H9 (cell line): Measurements from ENCODE around the gene KIF26B. TPM values are rescaled to one million over a fixed set of nuclear protein-coding genes. Genes with fewer than 3 reads are reported as not detected.

Source experiments
- DNase-seq: peaks from one replicate; pipeline ENCODE4 v3.0.0-alpha.2; 2017
- H2AFZ ChIP-seq: one replicate; pipeline ENCODE4 v1.6.1; 2013; ENCODE audit warnings: mild to moderate bottlenecking, low read length, control low read depth, moderate library complexity
- H2AK5ac ChIP-seq: 2 replicates; pipeline ENCODE4 v1.6.1; 2013; ENCODE audit warnings: low read length, control low read depth, mixed read lengths; ENCODE audit not compliant: insufficient read length
- H2BK120ac ChIP-seq: one replicate; pipeline ENCODE4 v1.6.1; 2013; ENCODE audit warnings: low read depth, mild to moderate bottlenecking, low read length, control low read depth, inconsistent platforms; ENCODE audit not compliant: poor library complexity, severe bottlenecking
- H2BK12ac ChIP-seq: 2 replicates; pipeline ENCODE4 v1.6.1; 2013; ENCODE audit warnings: low read length, control low read depth, mixed read lengths, low read depth; ENCODE audit not compliant: insufficient read length
- H2BK15ac ChIP-seq: 2 replicates; pipeline ENCODE4 v1.6.1; 2013; ENCODE audit warnings: low read depth, low read length, control low read depth
- H2BK20ac ChIP-seq: one replicate; pipeline ENCODE4 v1.6.1; 2013; ENCODE audit warnings: low read depth, mild to moderate bottlenecking, low read length, control low read depth, inconsistent platforms; ENCODE audit not compliant: poor library complexity, severe bottlenecking
- H2BK5ac ChIP-seq: 2 replicates; pipeline ENCODE4 v1.6.1; 2013; ENCODE audit warnings: low read length, control low read depth, mixed read lengths; ENCODE audit not compliant: insufficient read length
- H3K14ac ChIP-seq: 2 replicates; pipeline ENCODE4 v1.6.1; 2013; ENCODE audit warnings: low read length, control low read depth; ENCODE audit not compliant: insufficient read depth
- H3K18ac ChIP-seq: 2 replicates; pipeline ENCODE4 v1.6.1; 2013; ENCODE audit warnings: low read depth, mild to moderate bottlenecking, mixed read lengths, low read length, control low read depth; ENCODE audit not compliant: insufficient read length
- H3K23ac ChIP-seq: 2 replicates; pipeline ENCODE4 v1.6.1; 2013; ENCODE audit warnings: low read length, control low read depth, mixed read lengths, low read depth; ENCODE audit not compliant: insufficient read length
- H3K23me2 ChIP-seq: 2 replicates; pipeline ENCODE4 v1.6.1; 2013; ENCODE audit warnings: low read depth, mild to moderate bottlenecking, mixed read lengths, low read length, control low read depth; ENCODE audit not compliant: insufficient read length, poor library complexity, severe bottlenecking
- H3K27ac ChIP-seq: 2 replicates; pipeline ENCODE4 v1.5.1; 2013; ENCODE audit warnings: low read length, control low read depth, mixed read lengths, low read depth; ENCODE audit not compliant: insufficient read length
- H3K27me3 ChIP-seq: 2 replicates; pipeline ENCODE4 v1.6.1; 2013; ENCODE audit warnings: low read length, control low read depth, inconsistent platforms; ENCODE audit not compliant: insufficient read depth
- H3K4ac ChIP-seq: 2 replicates; pipeline ENCODE4 v1.6.1; 2013; ENCODE audit warnings: low read depth, mild to moderate bottlenecking, control low read depth, inconsistent platforms, low read length, moderate library complexity
- H3K4me1 ChIP-seq: 2 replicates; pipeline ENCODE4 v1.6.1; 2013; ENCODE audit warnings: low read length, control low read depth, inconsistent platforms; ENCODE audit not compliant: insufficient read depth
- H3K4me2 ChIP-seq: 2 replicates; pipeline ENCODE4 v1.6.1; 2013; ENCODE audit warnings: low read length, control low read depth, mixed read lengths; ENCODE audit not compliant: insufficient read length, insufficient read depth
- H3K56ac ChIP-seq: 2 replicates; pipeline ENCODE4 v1.6.1; 2013; ENCODE audit warnings: low read depth, mild to moderate bottlenecking, mixed read lengths, low read length, control low read depth; ENCODE audit not compliant: insufficient read length
- H3K79me1 ChIP-seq: 2 replicates; pipeline ENCODE4 v1.6.1; 2013; ENCODE audit warnings: low read depth, mild to moderate bottlenecking, moderate library complexity, low read length, control low read depth, inconsistent platforms; ENCODE audit not compliant: insufficient read depth, poor library complexity, severe bottlenecking
- H3K79me2 ChIP-seq: 2 replicates; pipeline ENCODE4 v1.6.1; 2013; ENCODE audit warnings: low read length, control low read depth, inconsistent platforms; ENCODE audit not compliant: insufficient read depth
- H3K9ac ChIP-seq: 2 replicates; pipeline ENCODE4 v1.6.1; 2013; ENCODE audit warnings: low read length, control low read depth, mixed read lengths; ENCODE audit not compliant: insufficient read length; ENCODE audit errors: extremely low read depth
- H3K9me3 ChIP-seq: one replicate; pipeline ENCODE4 v1.6.1; 2013; ENCODE audit warnings: low read depth, low read length, inconsistent platforms; ENCODE audit not compliant: control insufficient read depth
- H3T11ph ChIP-seq: one replicate; pipeline ENCODE4 v1.6.1; 2013; ENCODE audit warnings: mild to moderate bottlenecking, low read length, control low read depth, inconsistent platforms
- H4K20me1 ChIP-seq: one replicate; pipeline ENCODE4 v1.6.1; 2013; ENCODE audit not compliant: control insufficient read depth, insufficient read length, insufficient read depth
- H4K5ac ChIP-seq: 2 replicates; pipeline ENCODE4 v1.6.1; 2013; ENCODE audit warnings: low read depth, mild to moderate bottlenecking, mixed read lengths, low read length, control low read depth; ENCODE audit not compliant: insufficient read length
- H4K8ac ChIP-seq: replicated peaks from 2 replicates; pipeline ENCODE4 v1.6.1; 2013; ENCODE audit warnings: low read length, control low read depth, mixed read lengths, low read depth; ENCODE audit not compliant: insufficient read length
- H4K91ac ChIP-seq: 2 replicates; pipeline ENCODE4 v1.6.1; 2013; ENCODE audit warnings: low read depth, mild to moderate bottlenecking, moderate library complexity, mixed read lengths, low read length, control low read depth; ENCODE audit not compliant: insufficient read length
- H3K27ac Mint-ChIP-seq, 3 experiments: 2 replicates in 2 of 3; 3 replicates in 1 of 3; pipeline ENCODE4 v1.8.0; 2020 to 2021; ENCODE audit warnings: mixed read lengths in 3 of 3, mild to moderate bottlenecking in 1 of 3, moderate library complexity in 1 of 3
- H3K27me3 Mint-ChIP-seq: 2 replicates; pipeline ENCODE4 v1.8.0; 2021; ENCODE audit warnings: low read depth, mild to moderate bottlenecking, moderate library complexity, mixed read lengths
- H3K36me3 Mint-ChIP-seq, 3 experiments: 2 replicates in 2 of 3; 3 replicates in 1 of 3; pipeline ENCODE4 v1.8.0; 2020 to 2021; ENCODE audit warnings: low read depth in 3 of 3, mixed read lengths in 3 of 3; ENCODE audit not compliant: insufficient read depth in 1 of 3
- H3K4me1 Mint-ChIP-seq, 2 experiments: 2 replicates each; pipeline ENCODE4 v1.8.0; 2020; ENCODE audit warnings: mixed read lengths in 2 of 2
- H3K4me3 Mint-ChIP-seq, 2 experiments: 2 replicates in 1 of 2; 3 replicates in 1 of 2; pipeline ENCODE4 v1.8.0; 2020 to 2021; ENCODE audit warnings: mild to moderate bottlenecking in 2 of 2, mixed read lengths in 2 of 2, moderate library complexity in 1 of 2
- H3K9me3 Mint-ChIP-seq, 2 experiments: 2 replicates in 1 of 2; 3 replicates in 1 of 2; pipeline ENCODE4 v1.8.0; 2020; ENCODE audit warnings: mild to moderate bottlenecking in 2 of 2, mixed read lengths in 2 of 2, moderate library complexity in 1 of 2
- WGBS: extraction: QIAGEN DNeasy Blood & Tissue Kit; methylation state at CpG from one replicate; pipeline ENCODE4 v1.1.7; 2013; ENCODE audit warnings: missing lambda C conversion rate, low lambda C conversion rate, mixed read lengths; ENCODE audit not compliant: insufficient read length; ENCODE audit errors: extremely low coverage; 5-methylcytosine and 5-hydroxymethylcytosine counted together
- total RNA-seq: library from RNA; stranded (reverse); gene quantifications from 2 replicates; pipeline ENCODE4 v1.2.1, GENCODE V29; 2021
- TF ChIP-seq, protein P1 (sequence below): fragments of 200-600 bp; sonication (generic); conservative IDR thresholded peaks from 3 replicates; pipeline ENCODE4 v1.8.0; 2021; ENCODE audit warnings: antibody characterized with exemption, mild to moderate bottlenecking

KIF26B gene
- total RNA-seq, 1 experiment from 2014 or later: 0.13 TPM

- WGBS: no CpG with 5 or more reads among the region's 7 CpGs
- no peak overlapping the region for H3K27ac ChIP-seq
- H2BK12ac ChIP-seq: no peak overlapping the region
- H3T11ph ChIP-seq: no peak overlapping the region
- no peak overlapping the region for H2BK20ac ChIP-seq
- H3K9ac ChIP-seq: no peak overlapping the region
- Mint-ChIP-seq H3K4me1 (peaks cover 0 to 2% of the 10 kb centered on the region in 2 experiments; a peak in 1 of 4 replicates), H3K9me3 (no peaks in the 10 kb centered on the region), H3K36me3 (no peaks in the 10 kb centered on the region; a peak in 1 of 7 replicates), H3K4me3 (no peak overlapping the region), H3K27me3 (peaks cover 3% of the 10 kb centered on the region; the same call in 1 of the 2 replicates), H3K27ac (no peak overlapping the region)
- H2BK120ac ChIP-seq: no peak overlapping the region
- H2AK5ac ChIP-seq: no peak overlapping the region
- H3K79me2 ChIP-seq: no peaks in the 10 kb centered on the region
- no peaks in the 10 kb centered on the region for H4K20me1 ChIP-seq
- H4K8ac ChIP-seq: no peak overlapping the region
- no peak overlapping the region for H3K18ac ChIP-seq
- no peaks in the 10 kb centered on the region for H3K27me3 ChIP-seq
- no peak overlapping the region for H3K4ac ChIP-seq
- no peak overlapping the region for H4K5ac ChIP-seq
- H3K9me3 ChIP-seq: no peaks in the 10 kb centered on the region
- no peak overlapping the region for H3K23ac ChIP-seq
- H3K4me1 ChIP-seq: no peaks in the 10 kb centered on the region
- H3K79me1 ChIP-seq: no peaks in the 10 kb centered on the region
- H3K4me2 ChIP-seq: no peak overlapping the region
- H3K56ac ChIP-seq: no peak overlapping the region
- no peak overlapping the region for H2AFZ ChIP-seq
- no peak overlapping the region for H3K14ac ChIP-seq
- H4K91ac ChIP-seq: no peak overlapping the region
- no peaks in the 10 kb centered on the region for H3K23me2 ChIP-seq
- TF ChIP-seq, protein P1, sequence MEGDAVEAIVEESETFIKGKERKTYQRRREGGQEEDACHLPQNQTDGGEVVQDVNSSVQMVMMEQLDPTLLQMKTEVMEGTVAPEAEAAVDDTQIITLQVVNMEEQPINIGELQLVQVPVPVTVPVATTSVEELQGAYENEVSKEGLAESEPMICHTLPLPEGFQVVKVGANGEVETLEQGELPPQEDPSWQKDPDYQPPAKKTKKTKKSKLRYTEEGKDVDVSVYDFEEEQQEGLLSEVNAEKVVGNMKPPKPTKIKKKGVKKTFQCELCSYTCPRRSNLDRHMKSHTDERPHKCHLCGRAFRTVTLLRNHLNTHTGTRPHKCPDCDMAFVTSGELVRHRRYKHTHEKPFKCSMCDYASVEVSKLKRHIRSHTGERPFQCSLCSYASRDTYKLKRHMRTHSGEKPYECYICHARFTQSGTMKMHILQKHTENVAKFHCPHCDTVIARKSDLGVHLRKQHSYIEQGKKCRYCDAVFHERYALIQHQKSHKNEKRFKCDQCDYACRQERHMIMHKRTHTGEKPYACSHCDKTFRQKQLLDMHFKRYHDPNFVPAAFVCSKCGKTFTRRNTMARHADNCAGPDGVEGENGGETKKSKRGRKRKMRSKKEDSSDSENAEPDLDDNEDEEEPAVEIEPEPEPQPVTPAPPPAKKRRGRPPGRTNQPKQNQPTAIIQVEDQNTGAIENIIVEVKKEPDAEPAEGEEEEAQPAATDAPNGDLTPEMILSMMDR: no peak
- no peak for DNase-seq
- no peak overlapping the region for H2BK15ac ChIP-seq
- H2BK5ac ChIP-seq: no peak overlapping the region
These were observed 425.1 kb downstream of the KIF26B start for GRCh38 chr1:245579881-245580280.
